Fibroblast of lung (primary cell): Measurements from ENCODE around the gene APBB2.

Experiments used
- EZH2 ChIP-seq: IDR thresholded peaks from 2 replicates; pipeline ENCODE4 v1.5.1; 2012; ENCODE audit warnings: low read length, control low read depth, mild to moderate bottlenecking; ENCODE audit errors: missing control alignments
- TF ChIP-seq, protein P1 (sequence below), 2 donors: IDR thresholded peaks in 1 of 2; conservative IDR thresholded peaks in 1 of 2; 1 replicate in 1 of 2; 2 replicates in 1 of 2; pipeline ENCODE4 v1.5.1; 2011 to 2012; ENCODE audit warnings: low read length in 2 of 2, control low read depth in 1 of 2, inconsistent platforms in 1 of 2, low read depth in 1 of 2, mild to moderate bottlenecking in 1 of 2

DNA sequence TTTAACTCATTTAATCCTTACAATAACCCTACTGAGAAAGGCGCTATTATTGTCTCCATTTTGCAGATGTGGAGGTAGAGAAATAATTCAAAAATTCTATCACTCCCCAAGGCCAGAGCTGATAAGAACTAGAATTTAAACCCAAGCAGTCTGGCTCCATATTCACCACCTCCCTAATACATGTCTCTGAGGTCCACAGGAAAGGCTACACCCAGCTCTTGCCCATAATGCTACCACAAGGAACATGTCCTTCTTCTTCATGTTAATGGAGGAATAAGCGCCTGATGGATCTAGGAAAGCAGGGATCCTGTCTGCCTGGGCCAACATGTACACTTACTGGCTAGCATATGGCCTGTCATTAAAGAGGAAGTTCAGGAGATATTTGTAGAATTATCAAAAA is 16.3 kb downstream of the APBB2 start:
- TF ChIP-seq, protein P1, sequence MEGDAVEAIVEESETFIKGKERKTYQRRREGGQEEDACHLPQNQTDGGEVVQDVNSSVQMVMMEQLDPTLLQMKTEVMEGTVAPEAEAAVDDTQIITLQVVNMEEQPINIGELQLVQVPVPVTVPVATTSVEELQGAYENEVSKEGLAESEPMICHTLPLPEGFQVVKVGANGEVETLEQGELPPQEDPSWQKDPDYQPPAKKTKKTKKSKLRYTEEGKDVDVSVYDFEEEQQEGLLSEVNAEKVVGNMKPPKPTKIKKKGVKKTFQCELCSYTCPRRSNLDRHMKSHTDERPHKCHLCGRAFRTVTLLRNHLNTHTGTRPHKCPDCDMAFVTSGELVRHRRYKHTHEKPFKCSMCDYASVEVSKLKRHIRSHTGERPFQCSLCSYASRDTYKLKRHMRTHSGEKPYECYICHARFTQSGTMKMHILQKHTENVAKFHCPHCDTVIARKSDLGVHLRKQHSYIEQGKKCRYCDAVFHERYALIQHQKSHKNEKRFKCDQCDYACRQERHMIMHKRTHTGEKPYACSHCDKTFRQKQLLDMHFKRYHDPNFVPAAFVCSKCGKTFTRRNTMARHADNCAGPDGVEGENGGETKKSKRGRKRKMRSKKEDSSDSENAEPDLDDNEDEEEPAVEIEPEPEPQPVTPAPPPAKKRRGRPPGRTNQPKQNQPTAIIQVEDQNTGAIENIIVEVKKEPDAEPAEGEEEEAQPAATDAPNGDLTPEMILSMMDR (conservative IDR thresholded peaks at IDR 0.05 in 1 of 2, IDR thresholded peaks at IDR 0.05 in 1 of 2; ENCODE audit: low read depth in 1 of 2, low read length in 2 of 2): no peak
- no peak for TF ChIP-seq EZH2
